Activated CD4-positive, alpha-beta T cell treated with anti-CD3 and anti-CD28 coated beads, Interleukin-2, Interleukin-6, amounts not matched to agents 100 ng/mL and 50 ng/mL, durations not matched to agents 16 hours and 8 hours (primary cell): ENCODE data around the gene ZNF239.
"Not testable (repeated sequence)": the region's sequence is repeated elsewhere in the genome, so short reads cannot be mapped to it uniquely, and the experiment has no call there.

Experiments used
- DNase-seq: peaks from one replicate; pipeline ENCODE4 v3.0.0-alpha.2; 2020

ZNF239 gene

GRCh38 chr10:43574001-43574892, at the start of gene ZNF239:
TSS of gene ZNF239 (minus strand) at chr10:43574616. CDS start at chr10:43558079, 16,537 bp downstream.
- peak; percentile 73 for DNase-seq

DNA sequence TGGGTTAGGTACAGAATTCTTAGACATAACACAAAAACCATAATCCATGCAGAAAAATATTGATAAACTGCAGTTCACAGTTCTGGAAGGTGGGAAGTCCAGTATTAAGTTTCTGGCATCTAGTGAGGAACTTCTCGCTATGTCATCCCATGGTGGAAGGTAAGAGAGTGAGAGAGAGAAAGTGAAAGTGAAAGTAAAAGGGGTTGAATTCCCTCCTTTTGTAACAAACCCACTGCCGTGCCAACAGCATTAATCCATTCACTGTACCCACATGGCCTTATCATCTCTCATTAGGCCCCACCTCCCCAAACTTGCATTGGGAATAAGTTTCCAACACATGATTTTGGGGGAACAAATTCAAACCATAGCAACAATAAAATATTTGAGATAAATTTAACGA, 48.9 kb upstream of the ZNF239 start:
- DNase-seq: no peak

GRCh38 chr10:43622038-43622437, 47.6 kb upstream of the ZNF239 start:
- DNase-seq: no peak

GRCh38 chr10:43619368-43619767, 45.0 kb upstream of the ZNF239 start:
- no peak for DNase-seq

GRCh38 chr10:43616697-43617370, 42.4 kb upstream of the ZNF239 start:
- DNase-seq: no peak

GRCh38 chr10:43610636-43611035, 36.2 kb upstream of the ZNF239 start:
- no peak for DNase-seq

DNA sequence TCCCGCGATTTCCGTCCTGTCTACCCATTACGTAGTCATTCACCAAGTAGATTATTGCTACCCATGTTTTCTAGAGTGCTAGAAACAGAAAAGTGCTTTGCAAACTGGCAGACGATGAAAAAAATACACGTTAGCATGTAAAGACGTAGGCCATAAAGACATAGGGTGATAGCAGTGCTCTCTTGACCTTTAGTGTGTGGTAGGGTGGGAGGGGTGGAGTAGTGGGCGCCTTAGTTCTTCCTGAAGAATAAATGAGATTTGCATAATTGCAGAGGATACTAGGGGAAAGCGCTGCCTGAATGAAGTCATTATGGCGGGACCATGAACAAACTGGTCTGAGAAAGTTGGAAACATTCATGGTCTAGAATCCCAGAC, 32.8 kb upstream of the ZNF239 start:
- DNase-seq: no peak

DNA sequence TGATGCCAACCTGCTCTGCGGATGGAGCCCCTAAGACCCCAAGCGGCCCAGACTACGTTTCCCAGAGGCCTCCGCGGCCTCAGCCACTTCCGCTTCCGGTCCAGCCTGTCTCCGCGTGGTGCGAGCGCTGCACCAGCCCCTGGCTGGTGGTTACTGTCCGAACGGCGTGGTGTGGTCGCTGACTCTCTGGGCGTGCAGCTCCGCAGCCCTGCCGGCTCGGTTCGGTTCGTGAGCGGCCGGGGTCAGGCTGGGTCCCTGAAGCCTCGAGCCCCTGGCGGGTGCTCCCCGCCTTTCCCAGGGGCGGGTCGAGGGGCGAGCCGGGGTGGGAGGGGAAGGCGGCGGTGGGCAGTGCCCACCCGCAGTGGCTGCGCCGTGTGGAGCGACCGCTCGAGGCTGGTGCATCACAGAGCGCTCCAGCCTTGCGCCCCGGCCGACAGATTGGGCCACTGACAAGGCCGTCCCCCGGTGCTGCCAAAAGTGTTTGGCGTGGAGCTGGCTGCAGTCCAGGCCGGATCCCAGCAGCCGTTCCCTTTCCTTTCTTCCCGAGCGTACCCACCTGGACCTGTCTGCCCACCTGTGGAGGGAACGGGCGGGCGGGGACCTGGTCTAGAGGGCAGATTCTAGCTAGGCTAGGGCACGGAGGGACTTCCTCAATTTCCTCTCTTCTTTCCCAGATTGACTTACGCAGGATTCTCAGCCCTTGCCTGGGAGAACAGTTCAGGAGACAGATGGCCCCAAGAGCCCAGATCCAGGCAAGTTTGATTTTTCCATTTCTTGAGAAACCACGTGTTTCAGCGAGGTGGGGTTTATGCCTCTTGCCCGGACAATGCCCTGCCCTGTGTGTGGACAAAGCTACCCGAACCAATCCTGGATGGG, 32.1 kb upstream of the ZNF239 start, which contains the start of gene ZNF485:
ZNF485 (plus strand) TSS at position 116 of the 876 bp plus-strand sequence; CDS start at position 729, 613 bp downstream.
- peak; percentile 71 for DNase-seq

GRCh38 chr10:43605850-43606322, 31.5 kb upstream of the ZNF239 start:
- no peak for DNase-seq

DNA sequence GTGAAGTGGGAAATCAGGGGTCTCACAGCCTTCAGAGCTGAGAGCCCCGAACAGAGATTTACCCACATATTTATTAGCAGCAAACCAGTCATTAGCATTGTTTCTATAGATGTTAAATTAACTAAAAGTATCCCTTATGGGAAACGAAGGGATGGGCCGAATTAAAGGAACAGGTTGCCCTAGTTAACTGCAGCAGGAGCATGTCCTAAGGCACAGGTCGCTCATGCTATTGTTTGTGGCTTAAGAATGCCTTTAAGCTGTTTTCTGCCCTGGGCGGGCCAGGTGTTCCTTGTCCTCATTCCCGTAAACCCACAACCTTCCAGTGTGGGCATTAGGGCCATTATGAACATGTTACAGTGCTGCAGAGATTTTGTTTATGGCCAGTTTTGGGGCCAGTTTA, 27.2 kb upstream of the ZNF239 start:
- not testable (repeated sequence) for DNase-seq

DNA sequence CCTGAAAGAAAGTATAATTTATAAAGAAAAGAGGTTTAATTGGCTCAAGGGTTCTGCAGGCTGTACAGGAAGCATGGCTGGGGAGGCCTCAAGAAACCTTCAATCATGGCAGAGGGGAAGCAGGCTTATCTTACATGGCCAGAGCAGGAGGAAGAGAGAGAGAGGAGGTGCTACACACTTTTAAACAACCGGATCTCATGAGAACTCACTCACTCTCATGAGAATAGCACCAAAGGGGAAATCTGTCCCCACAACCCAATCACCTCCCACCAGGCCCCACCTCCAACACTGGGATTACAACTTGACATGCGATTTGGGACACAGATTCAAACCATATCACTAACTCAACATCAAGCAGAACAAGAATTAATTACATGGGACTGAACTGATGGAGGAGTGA, 24.9 kb upstream of the ZNF239 start:
- no peak for DNase-seq

- DNase-seq: no peak
Observed at GRCh38 chr10:43598446-43598845, 24.0 kb upstream of the ZNF239 start.

DNA sequence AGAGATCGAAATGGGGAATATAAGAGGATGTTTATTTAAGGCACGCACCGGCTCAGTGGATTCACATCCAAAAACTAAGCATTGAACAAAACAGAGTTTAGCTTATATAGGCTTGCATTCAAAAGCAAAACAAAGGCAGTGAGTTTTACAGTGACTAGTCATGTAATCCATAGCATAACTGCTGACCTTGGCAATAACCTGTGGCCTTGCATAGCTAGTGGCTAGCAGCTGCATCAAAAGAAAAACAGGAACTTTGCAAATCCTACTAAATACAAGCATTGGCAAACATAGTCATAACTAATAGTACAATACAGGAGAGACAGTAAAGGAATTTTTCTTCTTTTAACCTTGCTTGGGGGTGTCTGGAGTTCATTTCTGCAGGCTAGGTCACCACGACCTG, 22.1 kb upstream of the ZNF239 start:
- no peak for DNase-seq

DNA sequence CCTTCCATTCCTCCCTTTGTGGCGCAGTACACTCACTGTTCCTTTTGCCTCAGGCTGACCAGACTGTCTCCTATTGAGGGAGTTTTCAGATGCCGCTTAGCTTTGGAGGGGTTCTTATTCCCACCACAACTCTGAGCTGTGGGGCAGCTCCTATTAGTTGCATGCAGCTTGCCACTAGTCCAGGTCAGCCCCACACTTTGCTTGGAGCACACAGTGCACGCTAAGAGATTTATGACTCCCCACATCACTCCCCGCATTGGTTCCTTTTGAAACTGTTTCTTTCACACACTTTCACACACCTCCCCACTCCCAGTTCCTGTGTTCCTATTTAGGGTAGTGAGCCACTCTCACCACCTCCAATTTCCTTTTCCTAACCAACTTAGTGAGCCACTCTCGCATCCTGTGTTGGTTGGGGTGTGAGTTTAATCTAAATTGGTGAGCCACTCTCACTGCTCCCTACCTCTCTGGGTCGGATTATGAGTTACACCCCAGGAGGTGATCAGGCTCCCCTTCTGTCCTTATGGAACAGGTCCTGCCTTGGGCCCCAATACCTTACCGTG, 21.4 kb upstream of the ZNF239 start:
- DNase-seq: peak; percentile 64

- DNase-seq: peak; percentile 77
Observed at GRCh38 chr10:43594944-43595589, 20.7 kb upstream of the ZNF239 start.

DNA sequence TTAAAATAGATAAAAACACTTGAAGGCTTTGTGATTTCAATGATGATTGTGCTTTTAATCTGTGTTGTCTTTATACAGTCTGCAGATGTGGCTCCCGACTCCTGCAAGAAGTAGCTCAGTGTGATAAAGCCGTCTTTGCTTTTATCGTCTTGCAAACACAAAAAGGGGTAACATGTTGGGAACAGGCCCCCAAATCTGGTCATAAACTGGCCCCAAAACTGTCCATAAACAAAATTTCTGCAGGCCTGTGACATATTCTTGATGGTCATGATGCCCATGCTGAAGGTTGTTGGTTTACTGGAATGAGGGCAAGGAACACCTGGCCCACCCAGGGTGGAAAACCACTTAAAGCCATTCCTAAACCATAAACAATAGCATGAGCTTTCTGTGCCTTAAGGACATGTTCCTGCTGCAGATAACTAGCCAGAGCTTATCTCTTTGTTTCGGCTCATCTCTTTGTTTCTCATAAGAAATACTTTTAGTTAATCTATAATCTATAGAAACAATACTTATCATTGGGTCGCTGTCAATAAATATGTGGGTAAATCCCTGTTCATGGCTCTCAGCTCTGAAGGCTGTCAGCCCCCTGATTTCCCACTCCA, 17.0 kb upstream of the ZNF239 start:
- DNase-seq: no peak

- not testable (repeated sequence) for DNase-seq
Observed at GRCh38 chr10:43586730-43587115, 12.3 kb upstream of the ZNF239 start.

DNA sequence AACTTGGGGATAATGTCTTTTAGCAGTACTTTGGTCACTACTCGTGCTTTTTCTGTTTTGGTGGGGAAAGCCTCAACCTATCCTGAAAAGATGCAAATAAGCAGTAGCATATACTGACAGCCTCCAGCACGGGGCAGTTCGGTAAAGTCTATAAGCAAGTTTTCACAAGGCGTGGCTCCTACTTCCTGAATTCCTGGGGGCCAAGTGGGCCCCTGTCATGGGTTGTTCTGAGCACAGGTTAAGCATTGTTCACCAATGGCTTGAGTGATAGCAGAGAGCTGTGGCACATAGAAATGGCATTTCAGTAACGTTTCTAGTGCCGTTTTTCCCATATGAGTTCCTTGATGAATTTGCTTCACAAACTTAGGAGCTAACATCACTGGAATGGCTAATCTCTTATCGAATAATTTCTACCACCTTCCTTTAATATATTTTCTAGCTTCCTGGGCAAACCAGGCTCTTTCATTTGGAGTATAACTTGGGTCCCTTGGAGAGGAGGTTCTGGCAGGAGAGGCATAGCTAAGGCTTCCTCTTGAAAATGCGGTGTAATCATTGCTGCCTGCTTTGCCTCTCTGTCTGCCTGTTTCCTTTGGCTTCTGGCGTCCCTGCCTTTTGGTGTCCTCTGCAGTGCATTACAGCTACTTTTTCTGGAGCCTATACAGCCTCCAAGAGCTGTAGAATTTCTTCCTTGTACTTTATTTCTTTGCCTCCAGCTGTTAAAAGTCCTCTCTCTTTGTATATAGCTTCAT, 11.7 kb upstream of the ZNF239 start:
- DNase-seq: no peak

DNA sequence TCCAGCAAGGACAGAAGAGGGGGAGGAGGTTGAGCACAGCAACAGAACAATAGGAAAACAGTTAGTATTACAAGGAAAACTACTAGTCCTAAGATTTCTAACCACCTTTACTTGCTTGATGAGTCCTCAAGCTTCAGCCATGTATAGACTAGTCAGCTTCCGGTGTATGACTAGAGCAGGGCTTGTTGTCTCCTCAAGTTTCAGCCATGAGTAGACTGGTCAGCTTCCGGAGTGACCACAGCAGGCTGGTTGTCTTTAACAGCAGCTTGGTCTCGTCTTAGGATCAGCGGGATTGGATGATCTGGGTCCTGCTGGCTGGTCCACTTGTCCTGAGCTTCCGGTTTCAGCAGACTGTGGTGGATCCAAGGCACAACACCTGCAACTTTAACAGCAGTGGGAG, 10.6 kb upstream of the ZNF239 start:
- DNase-seq: no peak

DNA sequence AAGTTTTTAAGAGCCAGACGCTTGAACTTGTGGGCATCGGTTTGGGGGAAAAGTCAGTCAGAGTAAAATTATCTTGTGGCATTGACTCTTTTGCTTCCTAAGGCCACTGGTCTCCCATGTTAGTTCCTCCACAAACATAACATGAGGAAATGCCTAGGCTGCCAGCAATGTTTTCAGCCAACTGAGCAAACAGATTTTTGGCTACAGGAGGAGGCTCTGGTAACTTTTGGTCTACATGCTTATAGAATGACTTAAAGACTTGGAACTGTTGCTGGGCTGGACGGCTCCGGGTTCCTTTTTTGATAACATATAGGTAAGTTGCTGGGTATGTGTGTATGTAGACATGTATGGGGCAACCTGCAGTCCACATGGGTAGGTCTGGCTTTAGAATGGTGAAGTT, 9.6 kb upstream of the ZNF239 start:
- DNase-seq: no peak

- peak; percentile 2 for DNase-seq
Observed at GRCh38 chr10:43576580-43576979, 2.2 kb upstream of the ZNF239 start.
